Transverse colon (tissue), 4 donors: ENCODE measurements around the gene RALGAPA2. TPM values are rescaled to one million over a fixed set of nuclear protein-coding genes. Genes with fewer than 3 reads are reported as not detected.

ENCODE experiments used
- DNase-seq: peaks from one replicate; pipeline ENCODE4 v3.0.0-alpha.2; 2019
- H3K27ac ChIP-seq, 4 donors: fragments of 200-600 bp; sonication (generic); 2 replicates each; pipeline ENCODE4 v1.5.1; 2016 to 2018; ENCODE audit warnings: inconsistent platforms in 4 of 4
- H3K27me3 ChIP-seq: fragments of 200-600 bp; sonication (generic); 2 replicates; pipeline ENCODE4 v1.5.1; 2017; ENCODE audit warnings: inconsistent platforms
- H3K36me3 ChIP-seq, 4 donors: fragments of 200-600 bp; sonication (generic); 2 replicates each; pipeline ENCODE4 v1.5.1; 2017 to 2019; ENCODE audit warnings: inconsistent platforms in 4 of 4
- H3K4me1 ChIP-seq, 4 donors: fragments of 200-600 bp; sonication (generic); 2 replicates each; pipeline ENCODE4 v1.5.1; 2017 to 2020; ENCODE audit warnings: inconsistent platforms in 4 of 4
- H3K4me3 ChIP-seq, 4 donors: fragments of 200-600 bp; sonication (generic); 1 replicate in 1 of 4; 2 replicates in 3 of 4; pipeline versions ENCODE4 v1.5.1 to v1.6.1; 2017 to 2019; ENCODE audit warnings: inconsistent platforms in 4 of 4
- H3K9me3 ChIP-seq, 2 donors: fragments of 200-600 bp; sonication (generic); 2 replicates each; pipeline ENCODE4 v1.5.1; 2017 to 2019; ENCODE audit warnings: inconsistent platforms in 2 of 2
- CTCF ChIP-seq, 5 experiments: fragments of 200-600 bp in 3 of 5; fragments of 450-650 bp in 2 of 5; sonication (generic) in 3 of 5; IDR thresholded peaks; 1 replicate in 2 of 5; 2 replicates in 3 of 5; pipeline ENCODE4 v1.5.1; 2016 to 2017; ENCODE audit warnings: antibody characterized with exemption in 5 of 5, inconsistent platforms in 3 of 5, mild to moderate bottlenecking in 2 of 5, moderate library complexity in 1 of 5
- EP300 ChIP-seq: sonication (generic); formaldehyde crosslinking; IDR thresholded peaks from one replicate; pipeline ENCODE4 v1.6.1; 2017; ENCODE audit warnings: antibody characterized with exemption, low read depth
- POLR2A ChIP-seq: fragments of 450-650 bp; IDR thresholded peaks from one replicate; pipeline ENCODE4 v1.6.1; 2016; ENCODE audit warnings: antibody characterized with exemption, mild to moderate bottlenecking, moderate library complexity
- POLR2AphosphoS5 ChIP-seq, 3 donors: sonication (generic); formaldehyde crosslinking; IDR thresholded peaks; one replicate each; pipeline ENCODE4 v1.6.1; 2016; ENCODE audit warnings: antibody characterized with exemption in 3 of 3
- WGBS, 2 donors: methylation state at CpG; one replicate each; pipeline ENCODE4 v1.1.5; 2018; ENCODE audit warnings: low coverage in 1 of 2; 5-methylcytosine and 5-hydroxymethylcytosine counted together
- in situ Hi-C, 4 donors: fragments of 200-750 bp; cut with MboI; loops; one replicate each; pipeline versions ENCODE4 v1.15.0 to v1.15.1; 2017; ENCODE audit warnings: low sequenced_read_pairs in 3 of 4, low pct_ligation_motif_present in 1 of 4, low pct_unique_long_range_greater_than_20kb in 1 of 4
- intact Hi-C: fragments of 100-400 bp; cut with DNase I; formaldehyde crosslinking; loops from one replicate; pipeline ENCODE4 v1.15.1; 2023; ENCODE audit warnings: low total_unique reads
- total RNA-seq, 4 donors: library from RNA; depleted of rRNA; stranded (reverse); fragments of >200 nt; gene quantifications; one replicate each; pipeline ENCODE4 v1.1.0, GENCODE V29; 2016

Gene RALGAPA2
- total RNA-seq, 4 donors from 2014 or later, result 29.5 to 84.0 (median 66.5) TPM

- in situ Hi-C loops, result no loop called here
- no peaks in the 10 kb centered on the region for H3K36me3 ChIP-seq
- H3K27me3 ChIP-seq, result no peaks in the 10 kb centered on the region
- no peak overlapping the region for H3K4me3 ChIP-seq
- 80 to 82% methylated on average over 3 of the region's 3 CpGs for WGBS, 2 donors
- H3K9me3 ChIP-seq, result no peaks in the 10 kb centered on the region
- H3K27ac ChIP-seq, result no peak overlapping the region
- H3K4me1 ChIP-seq, result no peaks in the 10 kb centered on the region
- no peak for DNase-seq
- no peak for TF ChIP-seq POLR2A
- no peak for TF ChIP-seq CTCF (IDR thresholded peaks at IDR 0.05)
- no peak for TF ChIP-seq POLR2AphosphoS5 (IDR thresholded peaks at IDR 0.05)
- TF ChIP-seq EP300, result no peak
- intact Hi-C loops, result no loop called here
These were observed 35.3 kb downstream of the RALGAPA2 start for GRCh38 chr20:20677186-20677585.

- TF ChIP-seq CTCF (IDR thresholded peaks at IDR 0.05) (no peak), POLR2A (no peak), POLR2AphosphoS5 (IDR thresholded peaks at IDR 0.05) (no peak), EP300 (no peak)
- H3K27me3 ChIP-seq, result no peaks in the 10 kb centered on the region
- intact Hi-C loops (no loop called here), in situ Hi-C loops (loop anchor here in 1 of 4 donors (10.0 kb wide), 1 partner anchor 156 kb away; no protein-coding TSS in a partner anchor)
- WGBS, 2 donors, result 0 to 38% methylated on average over 1 of the region's 1 CpG
- DNase-seq, result no peak
- H3K4me3 ChIP-seq, result no peak overlapping the region
- H3K4me1 ChIP-seq, result peaks cover 0 to 16% (median 0%) of the 10 kb centered on the region in 4 donors
- no peak overlapping the region for H3K27ac ChIP-seq
- H3K36me3 ChIP-seq, result no peaks in the 10 kb centered on the region
- H3K9me3 ChIP-seq, result no peaks in the 10 kb centered on the region
These were observed 43.8 kb downstream of the RALGAPA2 start for GRCh38 chr20:20668639-20669038.

GRCh38 chr20:20666359-20666758 is 46.1 kb downstream of the RALGAPA2 start:
- WGBS, 2 donors, result 37 to 55% methylated on average over 5 of the region's 5 CpGs
- Histone ChIP-seq H3K27ac (no peak overlapping the region), H3K4me1 (peaks cover 0 to 16% (median 0%) of the 10 kb centered on the region in 4 donors), H3K36me3 (no peaks in the 10 kb centered on the region), H3K27me3 (no peaks in the 10 kb centered on the region), H3K9me3 (no peaks in the 10 kb centered on the region), H3K4me3 (no peak overlapping the region)
- in situ Hi-C loops (loop anchor here in 1 of 4 donors (10.0 kb wide), 1 partner anchor 158 kb away; no protein-coding TSS in a partner anchor), intact Hi-C loops (no loop called here)
- no peak for DNase-seq
- TF ChIP-seq POLR2AphosphoS5 (IDR thresholded peaks at IDR 0.05) (no peak), EP300 (no peak)

GRCh38 chr20:20665606-20666332 is 46.7 kb downstream of the RALGAPA2 start:
- peaks cover 0 to 2% (median 0%) of the 10 kb centered on the region in 4 donors for H3K36me3 ChIP-seq
- no peak overlapping the region for H3K4me3 ChIP-seq
- H3K9me3 ChIP-seq, result no peaks in the 10 kb centered on the region
- H3K27me3 ChIP-seq, result no peaks in the 10 kb centered on the region
- H3K27ac ChIP-seq, result no peak overlapping the region
- WGBS, 2 donors, result 47 to 65% methylated on average over 3 of the region's 3 CpGs
- in situ Hi-C loops (loop anchor here in 1 of 4 donors (10.0 kb wide), 1 partner anchor 159 kb away; no protein-coding TSS in a partner anchor), intact Hi-C loops (no loop called here)
- peaks cover 0 to 16% (median 0%) of the 10 kb centered on the region in 4 donors for H3K4me1 ChIP-seq
- TF ChIP-seq EP300, result no peak
- TF ChIP-seq CTCF (IDR thresholded peaks at IDR 0.05), result no peak
- no peak for TF ChIP-seq POLR2AphosphoS5 (IDR thresholded peaks at IDR 0.05)
- TF ChIP-seq POLR2A, result no peak
- no peak for DNase-seq
